GM12878 (cell line): ENCODE results near the gene CD300LG. TPM values are rescaled to one million over a fixed set of nuclear protein-coding genes. Genes with fewer than 3 reads are reported as not detected.

ENCODE experiments used
- ATAC-seq: fragments of 200-7000 bp; cut with Tn5 transposase; 3 replicates; pipeline ENCODE4 v1.9.1; 2020; ENCODE audit warnings: mild to moderate bottlenecking, moderate library complexity
- BruUV-seq: library from RNA; stranded (reverse); fragments of 400-500 nt; replicated peaks from 2 replicates; lab custom pipeline; 2021; lab: Mats Ljungman, UMichigan
- CTCF ChIA-PET: fragments of 300-600 bp; sonication (Branson Sonifier 250); formaldehyde crosslinking; extraction: SDS; loops from one replicate; lab custom pipeline; 2021; ENCODE audit warnings: inconsistent platforms; lab: Yijun Ruan, JAX
- POLR2A ChIA-PET: fragments of 350-600 bp; formaldehyde crosslinking; extraction: SDS; loops from one replicate; lab custom pipeline; 2021; ENCODE audit warnings: inconsistent platforms; lab: Charles Lee
- RAD21 ChIA-PET: fragments of 300-600 bp; sonication (Branson Sonifier 250); formaldehyde crosslinking; loops from one replicate; lab custom pipeline; 2023; ENCODE audit warnings: antibody characterized with exemption; ENCODE audit not compliant: unreplicated experiment; lab: Charles Lee
- SMC1A ChIA-PET: fragments of 300-600 bp; sonication (Branson Sonifier 250); formaldehyde crosslinking; loops from one replicate; lab custom pipeline; 2023; ENCODE audit not compliant: unreplicated experiment, uncharacterized antibody; lab: Charles Lee
- DNase-seq: peaks from one replicate; pipeline ENCODE4 v3.0.0-alpha.2; 2011; ENCODE audit warnings: low read depth, low spot score
- FAIRE-seq: peaks from 3 replicates; lab custom pipeline; 2011; peaks lifted over from hg19 to GRCh38; lab: Jason Lieb, UNC
- H2AFZ ChIP-seq: 2 replicates; pipeline ENCODE4 v1.6.0; 2011; ENCODE audit warnings: low read depth, low read length, control low read depth; ENCODE audit not compliant: control insufficient read depth
- H3K27ac ChIP-seq: 2 replicates; pipeline ENCODE4 v1.5.1; 2011; ENCODE audit warnings: control low read depth; ENCODE audit not compliant: control insufficient read depth, insufficient read depth
- H3K27me3 ChIP-seq, 2 experiments: replicated peaks in 1 of 2; 2 replicates each; pipeline versions ENCODE4 v1.6.0 to v1.6.1; 2011; ENCODE audit warnings: low read length in 1 of 2; ENCODE audit not compliant: control insufficient read depth in 2 of 2, insufficient read depth in 2 of 2
- H3K36me3 ChIP-seq, 2 experiments: 2 replicates each; pipeline ENCODE4 v1.5.1; 2011; ENCODE audit warnings: low read length in 1 of 2; ENCODE audit not compliant: control insufficient read depth in 2 of 2, insufficient read depth in 2 of 2
- H3K4me1 ChIP-seq: 2 replicates; pipeline ENCODE4 v1.6.1; 2011; ENCODE audit warnings: mild to moderate bottlenecking, low read length, moderate library complexity, mixed read lengths; ENCODE audit not compliant: control insufficient read depth, insufficient read depth
- H3K4me2 ChIP-seq: 2 replicates; pipeline ENCODE4 v1.6.0; 2011; ENCODE audit warnings: control low read depth; ENCODE audit not compliant: control insufficient read depth, insufficient read depth
- H3K4me3 ChIP-seq: fragments of 200-600 bp; sonication (generic); 2 replicates; pipeline ENCODE4 v1.5.1; 2016
- H3K79me2 ChIP-seq: 2 replicates; pipeline ENCODE4 v1.6.0; 2011; ENCODE audit warnings: low read length; ENCODE audit not compliant: control insufficient read depth, insufficient read depth
- H3K9ac ChIP-seq: 2 replicates; pipeline ENCODE4 v1.8.0; 2011; ENCODE audit warnings: low read length, control low read depth, mixed read lengths; ENCODE audit not compliant: control insufficient read depth, insufficient read depth
- H3K9me3 ChIP-seq: replicated peaks from 3 replicates; pipeline ENCODE4 v1.5.1; 2011; ENCODE audit warnings: mild to moderate bottlenecking, low read length; ENCODE audit not compliant: control insufficient read depth, insufficient read depth
- H4K20me1 ChIP-seq: 2 replicates; pipeline ENCODE4 v1.6.0; 2011; ENCODE audit not compliant: control insufficient read depth, insufficient read depth
- CHD2 ChIP-seq: IDR thresholded peaks from 2 replicates; pipeline ENCODE4 v1.6.1; 2011; ENCODE audit warnings: low read depth, low read length, improper control_type of control experiment, borderline replicate concordance
- CREB1 ChIP-seq: IDR thresholded peaks from 2 replicates; pipeline ENCODE4 v1.6.1; 2012; ENCODE audit warnings: low read depth, mild to moderate bottlenecking, inconsistent platforms
- CREM ChIP-seq: IDR thresholded peaks from 2 replicates; pipeline ENCODE4 v1.6.1; 2014; ENCODE audit warnings: antibody characterized with exemption, low read depth
- DPF2 ChIP-seq: fragments of 450-650 bp; IDR thresholded peaks from 2 replicates; pipeline ENCODE4 v1.6.1; 2017; ENCODE audit warnings: mild to moderate bottlenecking
- ETV6 ChIP-seq, 2 experiments: fragments of 450-650 bp in 1 of 2; IDR thresholded peaks in 1 of 2; conservative IDR thresholded peaks in 1 of 2; 2 replicates each; pipeline ENCODE4 v1.6.1; 2014; ENCODE audit warnings: antibody characterized with exemption in 1 of 2, borderline replicate concordance in 1 of 2, low read depth in 1 of 2, mild to moderate bottlenecking in 1 of 2, moderate library complexity in 1 of 2
- HDAC2 ChIP-seq: fragments of 200-600 bp; sonication (generic); IDR thresholded peaks from 2 replicates; pipeline ENCODE4 v1.6.1; 2017
- HSF1 ChIP-seq: fragments of 150-350 bp; IDR thresholded peaks from 2 replicates; pipeline ENCODE4 v1.6.1; 2014; ENCODE audit warnings: mild to moderate bottlenecking, low read depth, low read length
- NR2C2 ChIP-seq: IDR thresholded peaks from 2 replicates; pipeline ENCODE4 v1.6.1; 2011; ENCODE audit warnings: borderline replicate concordance, low read depth; ENCODE audit not compliant: control insufficient read depth, insufficient read length
- PML ChIP-seq: IDR thresholded peaks from 2 replicates; pipeline ENCODE4 v1.6.1; 2012; ENCODE audit warnings: low read length, inconsistent platforms
- POLR2AphosphoS5 ChIP-seq: IDR thresholded peaks from 2 replicates; pipeline ENCODE4 v1.6.1; 2011; ENCODE audit warnings: mild to moderate bottlenecking, low read length, inconsistent platforms
- POU2F2 ChIP-seq: IDR thresholded peaks from 3 replicates; pipeline ENCODE4 v1.6.1; 2011; ENCODE audit warnings: low read depth, mild to moderate bottlenecking, low read length, borderline replicate concordance
- REST ChIP-seq: IDR thresholded peaks from 2 replicates; pipeline ENCODE4 v1.6.1; 2012; ENCODE audit warnings: mild to moderate bottlenecking, low read depth, low read length
- RFX5 ChIP-seq: IDR thresholded peaks from 2 replicates; pipeline ENCODE4 v1.6.1; 2011; ENCODE audit warnings: low read depth, low read length, improper control_type of control experiment
- SRF ChIP-seq, 2 experiments: IDR thresholded peaks; 2 replicates each; pipeline ENCODE4 v1.6.1; 2011; ENCODE audit warnings: low read depth in 2 of 2, low read length in 2 of 2, mild to moderate bottlenecking in 1 of 2, moderate library complexity in 1 of 2
- STAT1 ChIP-seq: fragments of 450-650 bp; conservative IDR thresholded peaks from 2 replicates; pipeline ENCODE4 v1.6.1; 2014; ENCODE audit warnings: antibody characterized with exemption, mild to moderate bottlenecking
- TARDBP ChIP-seq: IDR thresholded peaks from 2 replicates; pipeline ENCODE4 v1.6.1; 2016; ENCODE audit warnings: borderline replicate concordance
- USF1 ChIP-seq: IDR thresholded peaks from 2 replicates; pipeline ENCODE4 v1.6.1; 2011; ENCODE audit warnings: borderline replicate concordance, low read depth, mild to moderate bottlenecking, moderate library complexity, mixed read lengths, low read length; ENCODE audit not compliant: insufficient read depth; ENCODE audit errors: extremely low read length
- ZNF24 ChIP-seq: fragments of 450-650 bp; IDR thresholded peaks from 2 replicates; pipeline ENCODE4 v1.6.1; 2017; ENCODE audit warnings: antibody characterized with exemption, mild to moderate bottlenecking
- WGBS: methylation state at CpG from one replicate; pipeline ENCODE4 v1.1.6; 2016; ENCODE audit warnings: low lambda C conversion rate; ENCODE audit not compliant: insufficient replicate concordance, insufficient coverage; ENCODE audit errors: missing lambda C conversion rate; 5-methylcytosine and 5-hydroxymethylcytosine counted together
- in situ Hi-C: fragments of 300-500 bp; cut with MboI; formaldehyde crosslinking; loops from 9 replicates; pipeline ENCODE4 v1.14.3; 2018; ENCODE audit warnings: mixed read lengths
- intact Hi-C: fragments of 100-400 bp; cut with micrococcal nuclease; formaldehyde crosslinking; loops from one replicate; pipeline ENCODE4 v1.14.2; 2022; ENCODE audit not compliant: unreplicated experiment
- polyA plus RNA-seq, 11 experiments: library from polyadenylated mRNA; depleted of rRNA in 4 of 11; unstranded in 6 of 11; stranded (reverse) in 5 of 11; fragments of >200 nt; fragmentation: Nextera tagmentation in 4 of 11; fragmentation: Illumina TruSeq in 1 of 11; extraction: Ambion mirVana in 4 of 11; extraction: Trizol in 1 of 11; gene quantifications; 1 replicate in 1 of 11; 2 replicates in 10 of 11; pipeline versions ENCODE4 v1.2.1 to v1.2.3, GENCODE V29; 2011 to 2016; ENCODE audit warnings: inconsistent platforms in 2 of 11, missing spikeins in 2 of 11, low read depth in 1 of 11
- total RNA-seq, 4 experiments: library from RNA; depleted of rRNA in 3 of 4; stranded (reverse); fragments of >200 nt in 3 of 4; fragmentation: Illumina TruSeq in 1 of 4; extraction: Trizol in 1 of 4; gene quantifications; 2 replicates each; pipeline versions ENCODE4 v1.2.1 to v1.2.3, GENCODE V29; 2013 to 2021

CD300LG gene
- total and polyA plus RNA-seq, 10 of the 15 experiments (the other 5 are each of a cell fraction or from before 2014, with no cell fraction given), result not detected

- FAIRE-seq, result no peak
- H3K9me3 ChIP-seq, result no peaks in the 10 kb centered on the region
- H3K4me3 ChIP-seq, result no peak overlapping the region
- no peaks in the 10 kb centered on the region for H3K36me3 ChIP-seq
- no peak overlapping the region for H3K27ac ChIP-seq
- H4K20me1 ChIP-seq, result no peaks in the 10 kb centered on the region
- H2AFZ ChIP-seq, result no peak overlapping the region
- intact Hi-C loops, result loop anchor here (10.0 kb wide), 1 partner anchor 123 kb away; no protein-coding TSS in a partner anchor
- SMC1A ChIA-PET, result no interaction called here
- H3K27me3 ChIP-seq, result no peaks in the 10 kb centered on the region; a peak in 1 of 4 replicates
- no peak overlapping the region for H3K9ac ChIP-seq
- WGBS, result 34% methylated on average over 14 of the region's 14 CpGs
- H3K4me1 ChIP-seq, result no peaks in the 10 kb centered on the region
- RAD21 ChIA-PET, result no interaction called here
- ATAC-seq, result no peak
- POLR2A ChIA-PET, result no interaction called here
- no peak overlapping the region for H3K4me2 ChIP-seq
- DNase-seq, result no peak
- in situ Hi-C loops, result no loop called here
- no TSS peak for BruUV-seq
- TF ChIP-seq TARDBP (no peak), CREM (no peak), POU2F2 (no peak), POLR2AphosphoS5 (no peak), ZNF24 (no peak), HSF1 (no peak), DPF2 (no peak), STAT1 (no peak), CHD2 (no peak), PML (no peak), HDAC2 (no peak), REST (no peak), USF1 (no peak), RFX5 (no peak), SRF (IDR thresholded peaks at IDR 0.05; ENCODE audit: low read depth in 2 of 2, low read length in 2 of 2) (no peak), ETV6 (conservative IDR thresholded peaks at IDR 0.05 in 1 of 2, IDR thresholded peaks at IDR 0.05 in 1 of 2; ENCODE audit: borderline replicate concordance in 1 of 2, low read depth in 1 of 2) (no peak), NR2C2 (no peak), CREB1 (no peak)
- CTCF ChIA-PET, result no interaction called here
- H3K79me2 ChIP-seq, result no peaks in the 10 kb centered on the region
These were observed 25.1 kb downstream of the CD300LG start for GRCh38 chr17:43871946-43872690.
